Measurements from ENCODE around the gene IWS1. TPM values are rescaled to one million over a fixed set of nuclear protein-coding genes. Genes with fewer than 3 reads are reported as not detected.

The IWS1 gene
- total RNA-seq, 2 experiments from 2014 or later, result 49.2 to 56.9 TPM

GRCh38 chr2:127528487-127528886, 2.2 kb upstream of the IWS1 start:
- 0 out of 2 replicates have a peak, but pooled peaks cover 5% of the 10 kb centered on the region for H3K9me3 ChIP-seq (ENCODE audit: low read length)
- H3K79me2 ChIP-seq (ENCODE audit: insufficient read depth, low read depth, low read length), result peaks cover 27% of the 10 kb centered on the region
- H3K27ac ChIP-seq (ENCODE audit: low read depth, low read length, poor library complexity, severe bottlenecking), result no peak overlapping the region
- H3K4me3 ChIP-seq (ENCODE audit: low read depth, low read length, poor library complexity, severe bottlenecking), result no peak overlapping the region
- ChIA-PET CTCF (ENCODE audit: unreplicated experiment) (no interaction called here), POLR2A (interaction anchor here (0.6 to 1.9 kb wide), 5 partner anchors 9 to 234 kb away, joined by 3 to 6 read pairs (median 3); partner anchors contain the start of gene ERCC3)
- H3K9me2 ChIP-seq (ENCODE audit: insufficient read depth, low read length), result no peaks in the 10 kb centered on the region
- DNase-seq (ENCODE audit: low spot score), result peak; percentile 27
- H2AFZ ChIP-seq (ENCODE audit: low read length), result peak overlapping the region; percentile 90; the same call in 1 of the 2 replicates
- intact Hi-C loops (cut with micrococcal nuclease; ENCODE audit: unreplicated experiment), result loop anchor here (5.0 kb wide), 1 partner anchor 141 kb away; the partner anchor contains the start of gene MAP3K2
- peaks cover 8% of the 10 kb centered on the region for H3K36me3 ChIP-seq (ENCODE audit: insufficient read depth, low read length)
- no TSS peak for BruUV-seq (replicated peaks)
- peaks cover 6% of the 10 kb centered on the region; the same call in 1 of the 2 replicates for H4K20me1 ChIP-seq (ENCODE audit: insufficient read depth, low read length)
- TF ChIP-seq CTCF (conservative IDR thresholded peaks at IDR 0.05; ENCODE audit: low read length), result peak; percentile 35; the same call in 1 of the 2 replicates
- no peak for TF ChIP-seq EZH2phosphoT487 (IDR thresholded peaks at IDR 0.05; ENCODE audit: borderline replicate concordance, low read depth, low read length)
- peaks cover 23% of the 10 kb centered on the region for H3K4me1 ChIP-seq (ENCODE audit: insufficient read depth, low read length, poor library complexity, severe bottlenecking)
- no peak overlapping the region for H3K4me2 ChIP-seq (ENCODE audit: low read length)

DNA sequence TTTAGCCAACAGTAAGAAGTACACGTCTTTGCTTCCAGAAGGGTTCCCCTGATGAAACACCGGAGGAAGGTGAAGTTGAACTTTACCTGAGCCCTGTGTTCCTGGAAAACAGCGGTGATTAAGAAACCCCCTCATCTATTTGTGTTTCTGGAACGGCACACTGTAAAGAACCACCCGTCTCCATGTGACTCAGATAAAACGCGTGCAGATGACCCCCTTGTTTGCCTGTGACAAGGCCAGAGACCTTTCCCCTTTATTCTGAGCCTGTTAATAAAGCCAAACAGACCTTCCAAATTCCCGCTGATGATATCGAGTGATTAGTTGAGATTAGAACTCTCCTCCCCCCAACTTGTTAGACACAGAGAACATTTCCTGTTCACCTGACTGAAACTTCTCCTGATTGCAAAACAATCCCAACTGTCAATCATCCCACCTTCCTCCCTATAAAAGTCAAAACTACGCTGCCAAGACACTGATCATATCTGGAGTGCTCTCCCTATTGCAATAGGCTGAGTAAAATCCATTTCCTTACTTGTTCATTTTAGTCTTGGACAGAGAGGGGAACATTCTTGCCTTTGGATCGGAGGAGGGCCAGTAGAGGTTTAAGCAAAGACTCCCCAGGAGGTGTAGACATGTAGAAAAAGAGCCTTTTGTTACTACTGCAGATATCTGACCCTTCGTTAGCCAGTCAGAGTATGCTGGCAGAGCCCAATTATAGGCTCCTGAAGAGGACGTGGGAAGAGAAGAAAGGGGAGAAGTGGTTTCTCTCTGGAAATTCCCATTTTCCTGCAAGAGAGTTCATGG, 914 bp upstream of the IWS1 start:
- TF ChIP-seq CTCF (conservative IDR thresholded peaks at IDR 0.05; ENCODE audit: low read length) (0 out of 2 replicates have a peak, but pooled peaks have one; percentile 6), EZH2phosphoT487 (IDR thresholded peaks at IDR 0.05; ENCODE audit: borderline replicate concordance, low read depth, low read length) (no peak)
- peak overlapping the region; percentile 75 for H3K4me2 ChIP-seq (ENCODE audit: low read length)
- DNase-seq (ENCODE audit: low spot score), result peak; percentile 51
- no TSS peak for BruUV-seq (replicated peaks)
- H3K9me2 ChIP-seq (ENCODE audit: insufficient read depth, low read length), result no peaks in the 10 kb centered on the region
- peaks cover 39% of the 10 kb centered on the region for H3K79me2 ChIP-seq (ENCODE audit: insufficient read depth, low read depth, low read length)
- POLR2A ChIA-PET, result interaction anchor here (0.9 to 1.9 kb wide), 10 partner anchors 9 to 233 kb away, joined by 3 to 5 read pairs (median 3); no protein-coding TSS in a partner anchor
- peaks cover 26% of the 10 kb centered on the region for H3K4me1 ChIP-seq (ENCODE audit: insufficient read depth, low read length, poor library complexity, severe bottlenecking)
- H3K9me3 ChIP-seq (ENCODE audit: low read length), result 0 out of 2 replicates have a peak, but pooled peaks cover 5% of the 10 kb centered on the region
- H4K20me1 ChIP-seq (ENCODE audit: insufficient read depth, low read length), result peaks cover 15% of the 10 kb centered on the region; the same call in 1 of the 2 replicates
- CTCF ChIA-PET (ENCODE audit: unreplicated experiment), result no interaction called here
- peaks cover 21% of the 10 kb centered on the region for H3K36me3 ChIP-seq (ENCODE audit: insufficient read depth, low read length)
- H2AFZ ChIP-seq (ENCODE audit: low read length), result peak overlapping the region; percentile 90
- H3K27ac ChIP-seq (ENCODE audit: low read depth, low read length, poor library complexity, severe bottlenecking), result peak overlapping the region; percentile 85
- peak overlapping the region; percentile 82 for H3K4me3 ChIP-seq (ENCODE audit: low read depth, low read length, poor library complexity, severe bottlenecking)
- intact Hi-C loops (cut with micrococcal nuclease; ENCODE audit: unreplicated experiment), result loop anchor here (2.0 to 5.0 kb wide), 2 partner anchors 140 to 502 kb away; partner anchors contain the start of genes MAP3K2 and SAP130

All from OCI-LY7 (cell line).